CD4-positive, alpha-beta T cell treated with Interleukin-17A for 4 hours (primary cell): ENCODE data around the gene FAM13A.

Experiments
- DNase-seq: peaks from one replicate; pipeline ENCODE4 v3.0.0-alpha.2; 2020; ENCODE audit warnings: mixed read lengths

Gene FAM13A

DNA sequence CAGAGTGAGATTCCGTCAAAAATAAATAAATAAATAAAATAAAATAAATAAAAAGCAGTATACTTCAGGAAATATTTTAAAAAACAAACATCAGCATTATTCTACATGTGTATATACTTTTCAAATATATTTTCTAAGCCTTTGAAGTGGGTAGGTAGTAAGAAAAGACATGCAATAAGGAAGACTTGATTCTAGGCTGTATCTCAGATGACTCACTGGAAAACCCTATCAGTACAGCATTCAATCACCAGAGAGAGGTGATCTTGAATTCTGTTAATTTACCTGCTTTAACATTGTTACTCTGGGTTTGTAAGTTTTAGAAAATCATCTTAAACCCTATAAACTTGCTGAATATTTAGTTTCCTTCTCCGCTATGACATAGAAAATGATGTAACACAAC is 252.8 kb downstream of the FAM13A start:
- DNase-seq, result no peak

DNA sequence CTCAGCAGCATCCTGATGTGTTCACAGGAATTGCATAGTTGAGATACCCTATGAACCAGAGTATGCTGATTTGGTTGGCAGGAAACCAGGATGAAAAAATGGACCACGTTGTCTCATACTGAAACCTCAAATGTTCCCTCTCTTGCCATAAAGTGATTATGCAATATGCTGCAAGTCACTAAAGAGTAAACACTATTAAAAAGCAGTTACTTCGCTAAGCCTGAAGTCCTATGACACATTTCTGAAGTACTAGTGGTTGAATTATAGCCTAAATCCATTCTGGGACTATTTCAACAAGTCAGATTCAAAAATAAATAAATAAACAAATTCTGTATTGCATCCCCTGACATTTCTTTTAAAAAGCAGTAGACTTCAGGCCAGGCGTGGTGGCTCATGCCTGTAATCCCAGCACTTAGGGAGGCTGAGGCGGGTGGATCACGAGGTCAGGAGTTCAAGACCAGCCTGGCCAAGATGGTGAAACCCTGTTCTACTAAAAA is 253.3 kb downstream of the FAM13A start:
- DNase-seq, result no peak

DNA sequence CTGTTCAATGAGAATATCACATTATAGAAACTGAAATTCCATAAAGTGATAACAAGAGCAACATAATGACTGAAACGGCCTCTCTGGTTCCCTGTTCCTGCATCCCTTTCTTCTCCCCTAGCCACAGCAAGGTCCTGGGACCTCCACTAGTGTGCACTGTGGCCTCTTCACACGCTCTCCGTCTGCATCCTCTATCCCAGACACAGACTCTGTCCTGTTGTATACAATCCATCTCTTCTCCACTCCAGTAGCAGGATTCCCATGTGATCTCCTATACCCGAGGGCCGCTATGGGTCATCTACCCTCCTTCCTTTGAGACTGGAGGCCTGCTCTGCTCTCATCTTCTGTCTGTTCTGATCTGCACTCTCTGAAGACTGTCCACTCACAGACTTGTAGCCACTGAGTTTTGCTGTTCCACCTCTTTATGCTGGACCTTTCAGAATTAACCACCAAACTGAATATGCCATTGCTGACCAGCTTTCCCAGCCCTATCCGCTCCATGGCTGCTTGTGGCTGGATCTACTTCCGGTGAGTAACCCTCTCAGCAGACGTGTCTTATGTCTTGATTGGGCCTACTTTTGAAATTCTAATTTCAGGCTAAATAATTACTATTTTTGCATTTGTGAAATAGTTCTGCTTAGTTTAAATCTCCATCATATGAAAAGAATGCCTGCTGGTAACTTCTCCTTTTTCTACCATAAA is 254.2 kb downstream of the FAM13A start:
- DNase-seq, result no peak

DNA sequence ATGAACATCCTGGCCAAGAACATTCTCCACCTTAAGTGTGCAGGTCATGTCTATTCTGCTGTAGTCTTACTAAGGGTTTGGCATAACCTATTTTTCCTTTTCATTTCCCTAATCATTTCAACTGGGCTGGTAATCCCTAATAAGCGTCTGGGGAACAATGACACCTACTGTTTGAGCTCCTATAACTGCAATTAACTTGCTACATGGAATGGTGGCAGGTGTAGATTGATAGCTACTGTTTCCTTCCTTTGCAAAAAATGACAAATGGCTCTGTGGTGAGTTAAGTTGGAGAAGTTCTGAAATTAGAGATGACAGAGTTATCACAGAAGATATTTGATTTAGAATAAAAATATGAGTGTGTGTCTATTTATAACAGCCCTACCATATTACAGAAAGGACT is 254.8 kb downstream of the FAM13A start:
- no peak for DNase-seq

DNA sequence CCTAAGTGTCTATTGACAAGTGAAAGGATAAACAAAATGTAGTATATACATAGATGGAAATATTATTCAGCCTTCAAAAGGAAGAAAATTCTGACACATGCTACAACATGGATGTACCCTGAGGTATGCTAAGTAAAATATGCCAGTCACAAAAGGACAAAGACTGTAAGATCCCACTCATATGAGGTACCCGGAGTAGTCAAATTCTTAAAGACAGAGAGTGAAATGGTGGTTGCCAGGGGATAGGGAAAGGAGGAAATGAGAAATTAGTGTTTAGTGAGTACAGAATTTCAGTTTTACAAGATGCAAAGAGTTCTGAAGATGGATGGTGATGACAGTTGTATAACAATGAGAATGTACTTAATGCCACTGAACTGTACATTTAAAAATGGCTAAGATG is 257.1 kb downstream of the FAM13A start:
- no peak for DNase-seq

GRCh38 chr4:88797725-88798124 is 259.3 kb downstream of the FAM13A start:
- no peak for DNase-seq

- DNase-seq, result no peak
Observed at GRCh38 chr4:88796545-88796944, 260.4 kb downstream of the FAM13A start.

GRCh38 chr4:88794952-88795351 is 262.0 kb downstream of the FAM13A start:
- DNase-seq, result no peak

GRCh38 chr4:88794087-88794690 is 262.8 kb downstream of the FAM13A start:
- DNase-seq, result no peak

GRCh38 chr4:88793475-88793874 is 263.5 kb downstream of the FAM13A start:
- no peak for DNase-seq

DNA sequence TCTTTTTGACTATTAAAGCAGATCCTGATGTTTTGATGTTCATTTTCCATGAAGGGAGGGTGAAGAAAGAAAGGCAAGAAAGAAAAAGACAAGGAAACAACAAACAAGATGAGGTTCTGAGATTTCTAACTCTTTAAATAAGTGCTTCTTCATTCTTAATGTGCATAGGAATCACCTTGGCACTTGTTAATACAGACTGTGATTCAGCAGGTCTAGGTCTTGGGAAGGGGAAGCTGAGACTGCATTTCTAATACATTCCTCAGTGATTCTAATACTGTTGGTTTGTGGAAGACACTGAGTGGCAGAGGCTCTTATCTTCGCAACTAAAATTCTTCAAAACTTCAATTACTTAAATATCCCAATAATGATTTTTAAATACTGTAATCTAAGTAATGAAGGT is 264.2 kb downstream of the FAM13A start:
- DNase-seq, result no peak

- no peak for DNase-seq
Observed at GRCh38 chr4:88792268-88792781, 264.7 kb downstream of the FAM13A start.

DNA sequence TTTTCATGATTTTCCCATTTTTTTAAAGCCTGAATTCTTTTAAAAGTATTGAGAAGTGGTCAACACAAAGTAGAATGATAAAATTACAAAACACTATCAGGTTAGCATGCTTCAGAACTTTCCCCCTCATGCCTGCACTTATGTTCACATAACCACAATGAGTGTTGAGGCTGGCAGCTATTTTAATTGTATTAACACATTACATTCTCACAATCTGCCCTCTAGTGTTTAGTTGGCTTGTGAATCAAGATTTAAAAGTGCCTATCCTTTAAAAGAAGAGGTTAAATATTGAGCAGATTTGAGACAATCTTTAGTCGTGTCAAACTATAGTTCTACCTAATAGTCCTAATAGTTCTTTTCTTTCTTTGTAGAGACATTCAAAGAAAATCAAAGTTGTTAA is 265.7 kb downstream of the FAM13A start:
- DNase-seq, result no peak

DNA sequence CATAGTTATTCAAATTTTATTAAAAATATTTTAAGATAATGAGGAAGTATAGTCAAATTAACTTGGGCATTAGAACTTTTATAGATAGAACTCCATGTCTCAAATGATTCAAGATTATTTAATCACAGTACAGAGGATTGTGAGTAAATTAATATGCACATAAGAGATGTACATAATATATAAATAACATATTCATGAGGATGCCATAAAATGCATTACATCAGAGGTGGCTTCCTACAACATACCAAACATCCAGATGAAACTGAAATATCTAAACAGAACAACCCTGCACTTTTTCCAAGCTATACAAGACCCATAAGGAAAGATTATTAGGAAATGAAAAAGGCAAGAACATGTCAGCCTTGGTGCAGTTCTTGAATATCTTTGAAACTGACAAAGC is 268.1 kb downstream of the FAM13A start:
- DNase-seq, result no peak

DNA sequence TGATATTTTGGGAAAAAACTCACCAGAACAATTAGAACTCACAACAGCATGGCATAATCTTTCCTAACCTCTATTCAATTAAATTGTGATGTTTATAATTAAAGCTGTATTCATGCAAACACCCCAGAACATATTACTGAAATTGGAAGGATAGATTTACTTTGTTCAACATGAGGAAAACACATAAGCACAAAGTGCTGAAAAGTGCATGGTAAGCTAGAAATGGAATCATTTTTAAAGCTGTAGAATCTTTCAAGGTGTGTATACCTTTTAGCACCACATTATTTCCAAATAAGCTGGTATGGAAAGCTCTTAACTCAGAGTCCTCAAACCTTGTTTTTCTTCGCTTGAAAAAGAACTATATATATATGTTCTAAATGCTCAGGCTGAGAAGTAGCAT is 268.6 kb downstream of the FAM13A start:
- DNase-seq, result no peak

DNA sequence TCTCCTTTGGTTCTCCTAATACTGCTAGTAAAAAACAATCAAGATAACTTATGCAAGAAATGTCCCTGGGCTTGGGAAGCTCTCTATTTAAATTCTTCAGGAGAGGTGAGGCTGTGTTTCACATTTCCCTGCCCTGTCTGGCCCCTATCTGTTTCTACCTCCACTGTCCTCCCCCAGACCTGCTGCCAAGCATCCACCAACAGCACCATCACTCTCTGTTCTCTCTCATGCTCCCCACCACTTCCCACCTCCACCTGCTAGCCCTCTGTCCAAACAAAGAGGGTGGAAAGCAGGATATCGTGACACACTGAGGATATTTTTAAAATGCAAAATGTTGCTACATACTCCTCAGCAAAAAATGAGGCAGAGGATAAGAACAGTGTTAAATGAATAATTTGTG is 271.0 kb downstream of the FAM13A start:
- DNase-seq, result no peak

DNA sequence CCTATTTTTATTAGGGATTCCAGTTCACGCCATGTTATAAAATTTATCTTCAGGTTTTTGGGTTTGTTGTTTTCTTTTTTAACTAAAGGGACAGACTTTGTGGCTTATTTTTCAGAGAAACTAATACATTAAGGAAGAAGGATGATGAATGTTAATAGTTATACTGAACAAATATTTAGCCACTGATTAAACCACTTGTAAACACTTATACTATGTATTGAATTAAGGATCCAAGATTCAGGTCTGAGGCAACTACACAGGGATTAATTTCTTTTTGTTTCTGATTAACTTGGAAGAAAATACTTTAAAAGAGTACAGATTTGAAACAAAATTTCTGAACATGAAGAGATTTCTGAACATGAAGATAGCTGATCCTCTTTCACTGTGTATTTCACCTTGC is 276.6 kb downstream of the FAM13A start:
- DNase-seq, result no peak

DNA sequence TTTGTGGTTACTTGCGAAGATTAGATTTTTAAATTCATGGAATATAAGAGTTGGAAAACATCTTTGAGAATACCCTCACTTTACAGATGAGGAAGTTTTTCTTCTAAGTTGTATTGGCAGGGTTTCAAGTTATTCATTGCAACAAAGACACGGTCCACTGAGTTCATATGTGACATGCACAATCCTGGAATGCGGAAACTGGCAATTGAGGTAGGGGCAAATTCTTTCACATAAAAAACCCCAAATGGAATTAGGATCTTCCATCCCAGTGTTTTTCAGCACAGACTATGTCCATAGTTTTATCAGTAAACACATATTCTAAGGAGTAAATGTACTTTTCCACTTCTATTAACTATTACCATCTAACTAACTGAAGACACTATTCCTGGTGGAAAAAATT is 277.6 kb downstream of the FAM13A start:
- no peak for DNase-seq

GRCh38 chr4:88775529-88775928 is 281.5 kb downstream of the FAM13A start:
- DNase-seq, result no peak

- DNase-seq, result no peak
Observed at GRCh38 chr4:88775026-88775425, 282.0 kb downstream of the FAM13A start.

DNA sequence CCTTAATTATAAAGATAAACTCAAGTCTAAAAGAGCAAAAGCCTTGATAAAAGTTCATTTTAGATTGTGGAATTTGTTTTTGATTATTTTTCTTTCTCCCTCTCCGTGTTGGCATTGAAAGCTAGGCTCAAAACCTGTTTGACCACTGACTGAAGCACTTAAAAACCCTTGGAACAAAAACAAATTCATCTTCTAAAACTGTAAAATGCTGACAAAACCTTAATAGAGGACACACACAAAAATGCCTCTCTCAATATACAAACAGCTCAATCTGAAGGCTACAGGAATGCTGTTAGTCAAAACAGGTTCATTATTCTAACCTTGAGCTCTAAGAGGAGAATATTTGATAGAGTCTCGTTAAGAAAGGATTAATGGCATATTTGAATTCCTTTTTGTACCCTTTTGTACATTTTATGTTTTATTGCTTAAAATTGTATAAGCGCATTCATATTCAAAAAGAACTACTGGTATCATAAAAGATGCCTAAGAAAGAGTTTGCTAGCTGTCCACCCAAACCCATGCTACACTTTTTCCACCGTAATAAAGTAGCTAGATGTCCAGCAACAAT is 285.0 kb downstream of the FAM13A start:
- DNase-seq, result no peak

- DNase-seq, result no peak
Observed at GRCh38 chr4:88765729-88766128, 291.3 kb downstream of the FAM13A start.

- no peak for DNase-seq
Observed at GRCh38 chr4:88763075-88763474, 293.9 kb downstream of the FAM13A start.

DNA sequence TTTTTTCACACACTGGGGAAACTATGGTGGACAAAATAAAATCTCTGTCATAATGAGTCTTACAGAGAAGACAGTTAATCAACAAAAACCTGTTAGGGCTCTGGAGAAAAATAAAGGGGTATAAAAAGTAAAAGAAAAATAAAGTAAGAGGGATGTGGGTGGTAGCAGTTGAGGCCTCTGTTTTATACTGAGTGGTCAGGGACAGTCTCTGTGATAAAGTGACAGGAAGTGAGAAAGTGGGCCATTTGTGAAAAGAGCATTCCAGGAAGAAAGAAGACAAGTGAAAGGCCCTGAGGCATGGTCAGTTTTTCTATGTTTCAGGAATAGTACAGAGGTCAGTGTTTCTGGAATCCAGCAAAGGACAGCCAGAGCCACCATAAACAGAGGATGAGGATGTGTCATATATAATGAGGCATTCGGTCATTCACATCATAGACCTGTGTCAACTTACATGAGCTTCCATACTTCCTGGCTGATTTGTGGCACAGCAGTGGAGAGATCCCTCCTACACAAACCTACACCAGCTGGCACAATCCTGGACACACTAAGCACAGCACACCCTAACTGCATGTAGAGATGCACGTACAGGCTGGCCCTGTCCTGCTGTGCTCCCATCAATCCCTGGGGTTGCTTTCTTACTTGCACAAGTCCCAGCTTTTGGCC is 295.0 kb downstream of the FAM13A start:
- DNase-seq, result no peak
